ENCODE measurements around the gene ZNF80.

Gene ZNF80

DNA sequence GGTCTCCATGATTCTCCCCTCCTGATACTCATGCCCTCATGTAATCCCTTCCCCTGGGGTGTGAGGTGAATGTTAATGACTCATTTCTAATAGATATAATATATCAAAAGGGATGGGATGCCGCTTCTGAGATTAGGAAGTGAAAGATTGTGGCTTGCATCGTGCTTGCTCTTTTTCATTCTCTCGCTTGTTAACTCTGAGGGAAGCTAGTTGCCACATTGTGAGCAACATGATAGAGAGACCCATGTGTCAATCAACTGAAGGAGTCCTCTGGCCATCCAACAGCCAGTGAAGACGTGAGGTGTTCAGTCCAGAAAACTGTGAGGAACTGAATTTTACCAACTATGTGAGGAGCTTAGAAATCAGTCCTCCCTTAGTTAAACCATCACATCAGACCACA is 29.6 kb downstream of the ZNF80 start:
- Histone ChIP-seq H3K4me1 (ENCODE audit: control insufficient read depth, insufficient read depth, low read length) (no peaks in the 10 kb centered on the region), H3K9me3 (ENCODE audit: control insufficient read depth in 2 of 2, low read length in 2 of 2) (no peaks in the 10 kb centered on the region), H3K27ac (ENCODE audit: low read length) (no peak overlapping the region), H3K36me3 (ENCODE audit: control insufficient read depth in 2 of 2, insufficient read depth in 2 of 2, low read length in 2 of 2) (no peaks in the 10 kb centered on the region), H3K4me3 (ENCODE audit: low read length in 2 of 2) (no peak overlapping the region), H3K9ac (ENCODE audit: low read length in 2 of 2) (no peak overlapping the region), H3K27me3 (ENCODE audit: control insufficient read depth in 1 of 2, insufficient read depth in 2 of 2, low read length in 2 of 2) (peaks cover 0 to 4% of the 10 kb centered on the region in 2 donors)

DNA sequence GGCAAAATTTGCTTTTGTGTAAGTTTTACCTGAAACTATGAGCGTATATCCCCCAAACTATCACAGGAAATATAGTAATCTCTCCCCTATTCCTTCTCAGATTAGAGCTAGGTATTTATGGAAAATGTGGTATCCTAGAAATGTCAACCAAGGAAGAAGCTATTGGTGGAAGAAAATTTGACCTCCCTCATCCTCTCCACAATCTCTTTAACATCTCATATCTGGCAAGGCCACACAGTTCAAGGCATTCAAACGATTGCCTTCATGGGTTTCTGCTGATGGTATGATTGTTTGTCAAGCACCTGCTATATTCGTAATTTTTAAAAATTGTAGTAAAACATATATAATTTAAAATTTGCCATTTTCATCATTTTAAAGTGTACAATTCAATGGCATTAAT is 31.0 kb downstream of the ZNF80 start:
- Histone ChIP-seq H3K9ac (ENCODE audit: low read length in 2 of 2) (no peak overlapping the region), H3K4me3 (ENCODE audit: low read length in 2 of 2) (no peak overlapping the region), H3K9me3 (ENCODE audit: control insufficient read depth in 2 of 2, low read length in 2 of 2) (no peaks in the 10 kb centered on the region), H3K27ac (ENCODE audit: low read length) (no peak overlapping the region), H3K36me3 (ENCODE audit: control insufficient read depth in 2 of 2, insufficient read depth in 2 of 2, low read length in 2 of 2) (no peaks in the 10 kb centered on the region), H3K4me1 (ENCODE audit: control insufficient read depth, insufficient read depth, low read length) (no peaks in the 10 kb centered on the region), H3K27me3 (ENCODE audit: control insufficient read depth in 1 of 2, insufficient read depth in 2 of 2, low read length in 2 of 2) (no peaks in the 10 kb centered on the region)

DNA sequence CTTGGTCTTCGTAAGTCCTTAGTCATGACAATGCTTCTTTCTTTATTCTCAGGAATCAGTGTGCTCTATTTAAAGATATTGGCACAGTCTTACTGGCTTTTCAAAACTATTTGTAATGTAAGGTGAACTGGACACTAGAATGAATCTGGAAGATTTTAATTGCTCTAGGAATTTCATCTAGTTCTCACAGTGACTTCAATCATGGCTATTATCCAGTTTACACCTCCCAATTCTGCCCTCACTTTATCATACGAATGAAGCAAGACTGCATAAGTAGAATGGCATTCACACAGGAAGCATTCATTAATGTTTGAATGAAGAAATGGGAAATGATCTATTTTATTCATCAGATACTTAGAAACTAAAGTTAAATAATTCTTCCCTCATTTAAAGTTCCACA is 31.8 kb downstream of the ZNF80 start:
- Histone ChIP-seq H3K9ac (ENCODE audit: low read length in 2 of 2) (no peak overlapping the region), H3K27ac (ENCODE audit: low read length) (no peak overlapping the region), H3K4me3 (ENCODE audit: low read length in 2 of 2) (no peak overlapping the region), H3K36me3 (ENCODE audit: control insufficient read depth in 2 of 2, insufficient read depth in 2 of 2, low read length in 2 of 2) (no peaks in the 10 kb centered on the region), H3K9me3 (ENCODE audit: control insufficient read depth in 2 of 2, low read length in 2 of 2) (no peaks in the 10 kb centered on the region), H3K4me1 (ENCODE audit: control insufficient read depth, insufficient read depth, low read length) (no peaks in the 10 kb centered on the region), H3K27me3 (ENCODE audit: control insufficient read depth in 1 of 2, insufficient read depth in 2 of 2, low read length in 2 of 2) (no peaks in the 10 kb centered on the region)

DNA sequence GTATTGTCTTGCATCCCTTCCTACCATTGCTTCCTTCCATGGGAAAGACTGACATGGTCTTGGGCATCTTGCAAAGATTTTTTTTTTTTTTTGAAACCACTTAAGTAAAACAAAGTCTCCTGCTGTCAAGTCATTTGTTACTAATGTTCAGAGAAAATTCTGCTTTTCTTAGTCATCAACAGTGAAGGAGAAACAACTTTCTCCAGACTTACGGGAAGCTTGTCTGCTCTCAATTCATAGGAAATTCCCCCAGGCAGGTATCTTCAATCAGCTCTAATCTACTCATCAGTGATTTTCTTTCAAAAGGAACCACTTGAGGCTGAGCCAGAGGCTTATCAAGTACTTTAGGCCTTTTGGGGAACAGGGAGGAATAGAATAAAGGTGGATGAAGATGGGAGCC is 42.6 kb downstream of the ZNF80 start:
- no peaks in the 10 kb centered on the region for H3K27me3 ChIP-seq (ENCODE audit: control insufficient read depth in 1 of 2, insufficient read depth in 2 of 2, low read length in 2 of 2)
- H3K27ac ChIP-seq (ENCODE audit: low read length), result no peak overlapping the region
- no peak overlapping the region for H3K4me3 ChIP-seq (ENCODE audit: low read length in 2 of 2)
- H3K36me3 ChIP-seq (ENCODE audit: control insufficient read depth in 2 of 2, insufficient read depth in 2 of 2, low read length in 2 of 2), result no peaks in the 10 kb centered on the region
- H3K9me3 ChIP-seq (ENCODE audit: control insufficient read depth in 2 of 2, low read length in 2 of 2), result no peaks in the 10 kb centered on the region
- no peaks in the 10 kb centered on the region for H3K4me1 ChIP-seq (ENCODE audit: control insufficient read depth, insufficient read depth, low read length)
- no peak overlapping the region for H3K9ac ChIP-seq (ENCODE audit: low read length in 2 of 2)

DNA sequence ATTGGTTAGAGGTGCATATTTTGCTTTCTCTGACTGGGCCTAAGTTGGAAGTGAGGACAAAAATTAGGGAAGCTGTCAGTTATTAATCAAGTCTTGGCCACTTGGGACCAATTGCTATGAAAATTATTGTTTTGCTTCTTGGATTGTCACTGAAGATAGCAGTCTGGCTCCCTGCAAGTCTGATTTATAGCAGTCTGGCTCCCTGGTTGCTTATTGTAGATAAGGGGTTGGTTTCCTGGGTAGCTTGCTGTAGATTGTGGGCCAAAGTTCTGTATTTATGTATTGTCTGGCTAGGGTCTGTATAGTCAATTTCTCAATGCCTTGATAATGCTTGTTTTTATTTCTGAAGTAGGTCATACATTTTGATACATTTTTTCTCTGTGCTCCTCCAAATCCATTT is 45.2 kb downstream of the ZNF80 start:
- no peaks in the 10 kb centered on the region for H3K4me1 ChIP-seq (ENCODE audit: control insufficient read depth, insufficient read depth, low read length)
- no peak overlapping the region for H3K27ac ChIP-seq (ENCODE audit: low read length)
- H3K4me3 ChIP-seq (ENCODE audit: low read length in 2 of 2), result no peak overlapping the region
- no peaks in the 10 kb centered on the region for H3K36me3 ChIP-seq (ENCODE audit: control insufficient read depth in 2 of 2, insufficient read depth in 2 of 2, low read length in 2 of 2)
- H3K9ac ChIP-seq (ENCODE audit: low read length in 2 of 2), result no peak overlapping the region
- no peaks in the 10 kb centered on the region for H3K9me3 ChIP-seq (ENCODE audit: control insufficient read depth in 2 of 2, low read length in 2 of 2)
- H3K27me3 ChIP-seq (ENCODE audit: control insufficient read depth in 1 of 2, insufficient read depth in 2 of 2, low read length in 2 of 2), result no peaks in the 10 kb centered on the region

DNA sequence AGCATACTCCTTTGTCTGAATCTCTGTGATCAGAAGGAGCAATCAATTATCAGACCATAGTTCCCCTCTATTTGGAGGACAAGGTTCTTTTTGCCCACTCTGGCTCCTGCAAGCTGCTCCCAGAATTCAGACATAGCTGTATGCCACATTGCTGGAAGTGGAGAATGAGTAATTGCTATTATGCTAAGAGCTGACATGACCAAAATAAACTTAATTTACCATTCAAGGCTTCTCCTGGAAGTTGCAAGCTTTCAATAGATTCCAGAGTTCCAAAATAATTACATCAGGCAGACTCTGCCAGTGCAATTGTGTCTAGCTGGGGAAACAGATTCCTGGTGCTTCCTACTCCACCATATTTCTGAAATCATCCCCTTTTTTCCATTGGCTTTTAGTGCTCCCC is 50.9 kb downstream of the ZNF80 start:
- Histone ChIP-seq H3K9ac (ENCODE audit: low read length in 2 of 2) (no peak overlapping the region), H3K27me3 (ENCODE audit: control insufficient read depth in 1 of 2, insufficient read depth in 2 of 2, low read length in 2 of 2) (no peaks in the 10 kb centered on the region), H3K4me1 (ENCODE audit: control insufficient read depth, insufficient read depth, low read length) (no peaks in the 10 kb centered on the region), H3K36me3 (ENCODE audit: control insufficient read depth in 2 of 2, insufficient read depth in 2 of 2, low read length in 2 of 2) (no peaks in the 10 kb centered on the region), H3K9me3 (ENCODE audit: control insufficient read depth in 2 of 2, low read length in 2 of 2) (peaks cover 0 to 3% of the 10 kb centered on the region in 2 donors), H3K4me3 (ENCODE audit: low read length in 2 of 2) (no peak overlapping the region), H3K27ac (ENCODE audit: low read length) (no peak overlapping the region)
